ELR (cell line): ENCODE results near the gene POU3F3.

ENCODE experiments used
- DNase-seq: peaks from one replicate; pipeline ENCODE4 v3.0.0-alpha.2; 2015; ENCODE audit warnings: low read depth

Gene POU3F3

GRCh38 chr2:104876606-104877570, 23.0 kb downstream of the POU3F3 start:
- no peak for DNase-seq

DNA sequence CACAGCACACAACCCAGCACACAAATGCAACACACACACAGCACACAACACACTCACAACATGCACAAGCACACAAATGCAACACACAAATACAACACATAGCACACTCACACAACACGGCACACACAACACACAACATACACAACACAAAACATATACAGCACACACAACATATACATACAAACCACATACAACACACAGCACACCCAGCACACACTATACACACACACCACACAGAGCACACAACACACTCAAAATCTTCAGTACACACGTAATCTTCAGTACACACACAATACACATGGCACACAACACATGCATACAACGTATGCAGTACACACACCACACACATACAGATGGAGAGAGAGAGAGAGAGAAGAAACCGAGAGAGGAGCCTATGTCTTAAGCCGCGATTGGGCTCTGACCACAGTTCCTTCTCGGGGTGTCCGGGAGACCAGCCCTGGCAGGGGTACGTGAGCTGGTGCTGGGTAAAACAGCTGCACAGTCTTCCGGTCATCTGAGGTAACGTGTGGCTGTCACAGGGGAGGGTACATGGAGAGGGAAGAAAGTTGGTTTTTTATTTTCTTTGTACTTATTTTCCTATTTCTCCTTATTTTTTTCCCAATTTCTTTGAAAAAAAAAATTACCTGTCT, 25.1 kb downstream of the POU3F3 start:
- DNase-seq: no peak

GRCh38 chr2:104880076-104880475, 26.2 kb downstream of the POU3F3 start:
- no peak for DNase-seq

GRCh38 chr2:104883357-104883756, 29.4 kb downstream of the POU3F3 start:
- DNase-seq: no peak

DNA sequence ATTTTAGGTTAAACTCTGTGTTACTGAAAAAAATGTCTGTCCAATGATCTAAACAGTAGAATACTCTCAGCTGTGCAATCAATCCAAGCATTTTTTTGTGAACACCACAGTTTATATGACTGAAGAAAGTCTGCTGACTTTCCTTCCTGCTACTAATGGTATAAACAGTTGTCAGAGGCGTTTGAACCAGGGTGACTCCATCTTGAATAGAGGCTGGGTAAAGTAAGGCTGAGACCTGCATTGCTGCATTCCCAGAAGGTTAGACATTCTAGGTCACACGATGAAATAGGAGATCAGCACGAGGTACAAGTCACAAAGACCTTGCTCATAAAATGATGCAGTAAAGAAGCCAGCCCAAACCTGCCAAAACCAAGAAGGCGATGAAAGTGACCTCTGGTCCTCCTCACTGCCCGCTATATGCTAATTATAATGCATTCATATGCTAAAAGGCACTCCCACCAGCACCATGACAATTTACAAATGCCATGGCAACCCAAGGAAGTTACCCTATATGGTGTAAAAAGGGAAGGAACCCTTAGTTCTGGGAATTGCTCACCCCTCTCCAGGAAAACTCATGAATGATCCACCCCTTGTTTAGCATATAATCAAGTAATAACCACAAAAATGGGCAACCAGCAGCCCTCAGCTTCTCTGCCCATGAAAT, 31.3 kb downstream of the POU3F3 start:
- no peak for DNase-seq

GRCh38 chr2:104887676-104888075, 33.8 kb downstream of the POU3F3 start:
- no peak for DNase-seq

GRCh38 chr2:104888489-104889258, 34.8 kb downstream of the POU3F3 start:
- no peak for DNase-seq

DNA sequence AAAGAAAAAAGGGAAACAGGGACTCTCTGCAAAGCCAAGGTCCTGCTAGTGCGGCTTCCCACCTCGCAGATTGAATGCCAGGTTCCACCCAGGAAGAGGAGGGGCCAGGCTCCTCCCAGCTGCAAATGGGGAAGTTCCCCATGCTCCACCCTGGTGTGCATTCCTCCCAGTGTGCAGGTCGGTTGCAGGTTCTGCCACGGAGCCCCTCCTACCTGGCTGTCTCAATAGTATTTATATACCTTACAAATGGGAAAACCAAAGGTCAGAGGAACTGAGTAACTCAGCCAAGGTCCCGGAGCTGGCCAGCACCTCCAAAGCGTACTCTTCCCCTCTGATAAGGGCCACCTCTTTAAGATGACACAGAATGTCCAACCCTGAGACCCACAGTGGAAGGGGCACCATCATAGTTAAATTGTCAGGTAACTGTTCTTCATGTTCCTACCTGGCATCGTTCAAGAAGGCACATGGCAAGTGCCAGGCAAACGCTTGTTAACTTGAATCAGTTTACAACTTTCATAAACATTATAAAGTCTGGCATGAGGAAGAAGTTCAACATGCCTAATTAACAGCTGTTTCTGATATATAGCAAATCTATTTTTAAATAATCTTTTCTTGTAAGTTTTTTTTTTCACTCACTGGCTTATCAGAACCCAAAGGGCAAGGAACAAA, 35.5 kb downstream of the POU3F3 start:
- DNase-seq: no peak

GRCh38 chr2:104889960-104890684, 36.2 kb downstream of the POU3F3 start:
- DNase-seq: no peak

DNA sequence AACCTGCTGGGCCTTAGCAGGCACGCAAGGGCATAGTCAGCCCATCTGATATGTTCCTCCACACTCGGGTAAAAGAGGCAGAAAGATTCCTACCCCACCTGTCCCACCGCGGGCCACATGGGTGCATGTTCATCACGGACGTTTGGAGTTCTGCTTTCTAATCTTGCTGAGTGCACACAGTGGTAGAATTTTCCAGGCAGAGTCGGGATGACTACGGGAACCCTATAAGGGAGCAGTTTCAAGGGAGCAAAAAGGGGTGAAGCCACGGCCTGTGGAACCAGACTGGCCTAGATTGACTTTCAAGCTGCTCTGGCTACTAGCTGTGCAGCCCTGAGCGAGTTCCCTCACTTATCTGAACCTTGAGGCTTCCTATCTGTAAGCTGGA, 36.8 kb downstream of the POU3F3 start:
- DNase-seq: no peak

- no peak for DNase-seq
Measured at GRCh38 chr2:104891145-104891544, 37.2 kb downstream of the POU3F3 start.

DNA sequence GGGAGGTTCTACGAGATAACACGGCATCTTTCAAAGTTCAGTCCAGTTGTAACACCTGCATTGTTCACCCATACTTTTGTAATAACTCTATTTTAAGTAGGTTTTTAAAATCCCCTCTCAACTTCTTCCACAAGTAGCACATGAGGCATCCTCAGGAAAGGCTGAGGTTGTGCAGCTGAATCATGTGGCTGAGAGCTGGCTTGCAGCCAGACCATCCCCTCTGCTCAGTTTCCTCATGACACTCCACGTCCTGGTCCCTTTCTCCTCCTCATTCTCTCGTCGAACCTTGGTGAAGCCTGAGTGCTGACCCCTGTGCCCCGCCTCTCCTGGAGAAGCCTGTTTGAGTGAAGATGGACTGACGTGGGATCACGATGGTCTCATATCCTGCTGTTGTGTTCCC, 42.5 kb downstream of the POU3F3 start:
- DNase-seq: no peak

GRCh38 chr2:104897515-104898184, 43.7 kb downstream of the POU3F3 start:
- DNase-seq: peak; percentile 33

GRCh38 chr2:104900608-104901007, 46.7 kb downstream of the POU3F3 start:
- no peak for DNase-seq

GRCh38 chr2:104901037-104901881, 47.3 kb downstream of the POU3F3 start:
- no peak for DNase-seq

- no peak for DNase-seq
Measured at GRCh38 chr2:104902317-104902716, 48.4 kb downstream of the POU3F3 start.
